ENCODE data around the gene CLTCL1.
A peak's percentile ranks its signal among the peaks of the same experiment; 100 is the strongest.
"Not testable (repeated sequence)": the region's sequence is repeated elsewhere in the genome, so short reads cannot be mapped to it uniquely, and the experiment has no call there.

CLTCL1 gene
- 0.39 to 13.4 (median 2.1) reads per million in 9 experiments for total RNA-seq

- peaks cover 2% of the 10 kb centered on the region for H3K36me3 Mint-ChIP-seq (ENCODE audit: insufficient read depth)
- H3K4me1 Mint-ChIP-seq (ENCODE audit: low read depth in 2 of 2): peaks cover 18% of the 10 kb centered on the region in 2 donors
- H3K27me3 Mint-ChIP-seq: peaks cover 27 to 37% of the 10 kb centered on the region in 2 donors
- peak within 1 kb of the TSS in 1 of 2 donors; percentile 58 for H3K27ac Mint-ChIP-seq
- H3K4me3 Mint-ChIP-seq: peak within 1 kb of the TSS; percentile 84 to 88
- no peaks in the 10 kb centered on the region for H3K9me3 Mint-ChIP-seq
- ATAC-seq (replicated peaks) (peak; percentile 69), DNase-seq (peak; percentile 42 to 53 (median 42))
Observed at GRCh38 chr22:19291580-19292457, at the start of gene CLTCL1. TSS of gene CLTCL1 (minus strand) at chr22:19291719. CDS start at chr22:19291641, 78 bp downstream.

- peaks cover 10 to 29% of the 10 kb centered on the region in 2 donors for H3K9me3 Mint-ChIP-seq
- ATAC-seq (replicated peaks): no peak
- H3K4me3 Mint-ChIP-seq: no peak overlapping the region
Observed at GRCh38 chr22:19337137-19337536, 45.6 kb upstream of the CLTCL1 start.

DNA sequence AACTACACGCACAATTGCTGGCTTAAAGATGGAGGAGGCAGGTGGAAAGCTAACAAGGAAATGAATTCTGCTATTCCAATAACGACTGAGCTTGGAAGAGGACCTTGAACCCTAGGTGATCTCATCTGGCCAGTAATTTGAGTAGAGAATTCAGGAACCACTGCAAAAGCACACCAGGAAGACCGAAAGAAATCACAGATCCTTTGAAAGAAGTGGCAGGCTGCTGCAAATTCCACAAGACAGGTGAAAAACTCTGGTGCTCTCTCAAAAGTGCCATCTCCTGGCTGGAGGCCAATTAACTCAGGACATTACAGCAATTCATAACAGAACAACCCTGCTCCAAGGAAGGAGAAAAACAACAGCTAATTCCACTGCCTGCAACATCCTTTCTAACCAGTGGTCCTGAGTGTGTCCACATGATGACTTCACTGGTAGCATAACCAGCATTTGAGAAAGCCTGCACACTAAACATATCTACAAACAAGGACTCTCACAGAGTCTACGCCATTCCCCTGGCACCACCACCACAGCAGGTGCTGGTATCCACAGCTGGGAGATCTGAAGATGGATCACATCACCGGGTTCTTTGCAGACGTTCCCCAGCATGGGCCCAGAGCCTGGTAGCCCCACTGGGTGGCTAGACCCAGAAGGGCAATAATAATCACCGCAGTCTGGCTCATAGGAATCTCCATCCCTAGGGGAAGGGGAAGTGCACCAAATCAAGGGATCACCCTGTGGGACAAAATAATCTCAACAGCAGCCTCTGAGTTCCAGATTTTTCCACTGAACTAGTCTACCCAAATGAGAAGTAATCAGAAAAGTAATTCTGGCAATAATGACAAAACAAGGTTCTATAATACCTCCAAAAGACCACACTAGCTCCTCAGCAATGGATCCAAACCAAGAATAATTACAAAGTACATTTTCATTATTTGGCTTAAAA lies 44.9 kb upstream of the CLTCL1 start:
- DNase-seq: no peak
- no peaks in the 10 kb centered on the region for H3K27me3 Mint-ChIP-seq
- ATAC-seq (replicated peaks): no peak
- H3K4me1 Mint-ChIP-seq (ENCODE audit: low read depth in 2 of 2): peaks cover under 1 to 8% of the 10 kb centered on the region in 2 donors
- no peak overlapping the region for H3K4me3 Mint-ChIP-seq
- peaks cover 10 to 32% of the 10 kb centered on the region in 2 donors for H3K9me3 Mint-ChIP-seq
- no peak overlapping the region for H3K27ac Mint-ChIP-seq
- peaks cover 77% of the 10 kb centered on the region for H3K36me3 Mint-ChIP-seq (ENCODE audit: insufficient read depth)

More at GRCh38 chr22:19337137-19337536, 45.6 kb upstream of the CLTCL1 start:
- H3K4me1 Mint-ChIP-seq (ENCODE audit: low read depth in 2 of 2): peaks cover 7 to 14% of the 10 kb centered on the region in 2 donors
- H3K36me3 Mint-ChIP-seq (ENCODE audit: insufficient read depth): peaks cover 79% of the 10 kb centered on the region
- no peak for DNase-seq
- no peak overlapping the region for H3K27ac Mint-ChIP-seq
- H3K27me3 Mint-ChIP-seq: no peaks in the 10 kb centered on the region

- peaks cover 2 to 4% of the 10 kb centered on the region in 2 donors for H3K4me1 Mint-ChIP-seq (ENCODE audit: low read depth in 2 of 2)
- H3K4me3 Mint-ChIP-seq: no peak overlapping the region
- peaks cover 2 to 36% of the 10 kb centered on the region in 2 donors for H3K9me3 Mint-ChIP-seq
- H3K27me3 Mint-ChIP-seq: no peaks in the 10 kb centered on the region
- DNase-seq (no peak), ATAC-seq (replicated peaks) (no peak)
- H3K27ac Mint-ChIP-seq: no peak overlapping the region
- peaks cover 63% of the 10 kb centered on the region for H3K36me3 Mint-ChIP-seq (ENCODE audit: insufficient read depth)
Observed at GRCh38 chr22:19331975-19332374, 40.5 kb upstream of the CLTCL1 start.

GRCh38 chr22:19331474-19331873 lies 40.0 kb upstream of the CLTCL1 start:
- ATAC-seq (replicated peaks) (no peak), DNase-seq (no peak)
- H3K9me3 Mint-ChIP-seq: peaks cover 2 to 36% of the 10 kb centered on the region in 2 donors
- H3K36me3 Mint-ChIP-seq (ENCODE audit: insufficient read depth): peaks cover 58% of the 10 kb centered on the region
- no peak overlapping the region for H3K27ac Mint-ChIP-seq
- no peak overlapping the region for H3K4me3 Mint-ChIP-seq
- no peaks in the 10 kb centered on the region for H3K27me3 Mint-ChIP-seq
- H3K4me1 Mint-ChIP-seq (ENCODE audit: low read depth in 2 of 2): peaks cover 2 to 4% of the 10 kb centered on the region in 2 donors

GRCh38 chr22:19330865-19331418 lies 39.4 kb upstream of the CLTCL1 start:
- Mint-ChIP-seq H3K4me3 (no peak overlapping the region), H3K27ac (no peak overlapping the region), H3K9me3 (peaks cover 2 to 35% of the 10 kb centered on the region in 2 donors), H3K27me3 (no peaks in the 10 kb centered on the region), H3K4me1 (ENCODE audit: low read depth in 2 of 2) (peaks cover 2 to 4% of the 10 kb centered on the region in 2 donors), H3K36me3 (ENCODE audit: insufficient read depth) (peaks cover 55% of the 10 kb centered on the region)
- ATAC-seq (replicated peaks): no peak
- DNase-seq: no peak

- peaks cover 0 to 28% of the 10 kb centered on the region in 2 donors for H3K9me3 Mint-ChIP-seq
- not testable (repeated sequence) for H3K27ac Mint-ChIP-seq; ATAC-seq (replicated peaks); DNase-seq; H3K27me3 Mint-ChIP-seq; H3K4me1 Mint-ChIP-seq (ENCODE audit: low read depth in 2 of 2); H3K4me3 Mint-ChIP-seq
- peaks cover 48% of the 10 kb centered on the region for H3K36me3 Mint-ChIP-seq (ENCODE audit: insufficient read depth)
Observed at GRCh38 chr22:19330205-19330604, 38.7 kb upstream of the CLTCL1 start.

- no peak overlapping the region for H3K27ac Mint-ChIP-seq
- H3K9me3 Mint-ChIP-seq: peaks cover 0 to 21% of the 10 kb centered on the region in 2 donors
- no peak for DNase-seq
- no peak for ATAC-seq (replicated peaks)
- no peaks in the 10 kb centered on the region for H3K27me3 Mint-ChIP-seq
- H3K4me3 Mint-ChIP-seq: no peak overlapping the region
- H3K36me3 Mint-ChIP-seq (ENCODE audit: insufficient read depth): peaks cover 45% of the 10 kb centered on the region
- H3K4me1 Mint-ChIP-seq (ENCODE audit: low read depth in 2 of 2): peaks cover 0 to 2% of the 10 kb centered on the region in 2 donors
Observed at GRCh38 chr22:19329454-19329853, 37.9 kb upstream of the CLTCL1 start.

GRCh38 chr22:19325296-19325948 lies 33.9 kb upstream of the CLTCL1 start:
- no peaks in the 10 kb centered on the region for H3K9me3 Mint-ChIP-seq
- DNase-seq: no peak
- no peak overlapping the region for H3K27ac Mint-ChIP-seq
- H3K36me3 Mint-ChIP-seq (ENCODE audit: insufficient read depth): peaks cover 16% of the 10 kb centered on the region
- no peaks in the 10 kb centered on the region for H3K27me3 Mint-ChIP-seq
- H3K4me1 Mint-ChIP-seq (ENCODE audit: low read depth in 2 of 2): no peaks in the 10 kb centered on the region
- ATAC-seq (replicated peaks): no peak
- H3K4me3 Mint-ChIP-seq: no peak overlapping the region

- not testable (repeated sequence) for DNase-seq; H3K36me3 Mint-ChIP-seq (ENCODE audit: insufficient read depth); H3K27me3 Mint-ChIP-seq; H3K27ac Mint-ChIP-seq; H3K4me1 Mint-ChIP-seq (ENCODE audit: low read depth in 2 of 2); H3K4me3 Mint-ChIP-seq; ATAC-seq (replicated peaks); H3K9me3 Mint-ChIP-seq
Observed at GRCh38 chr22:19323420-19323819, 31.9 kb upstream of the CLTCL1 start.

- no peak overlapping the region for H3K27ac Mint-ChIP-seq
- no peaks in the 10 kb centered on the region for H3K27me3 Mint-ChIP-seq
- ATAC-seq (replicated peaks) (no peak), DNase-seq (no peak)
- H3K9me3 Mint-ChIP-seq: peaks cover 0 to 2% of the 10 kb centered on the region in 2 donors
- H3K4me3 Mint-ChIP-seq: no peak overlapping the region
- no peaks in the 10 kb centered on the region for H3K4me1 Mint-ChIP-seq (ENCODE audit: low read depth in 2 of 2)
- no peaks in the 10 kb centered on the region for H3K36me3 Mint-ChIP-seq (ENCODE audit: insufficient read depth)
Observed at GRCh38 chr22:19321757-19322156, 30.2 kb upstream of the CLTCL1 start.

GRCh38 chr22:19320136-19320535 lies 28.6 kb upstream of the CLTCL1 start:
- not testable (repeated sequence) for H3K4me1 Mint-ChIP-seq (ENCODE audit: low read depth in 2 of 2); H3K4me3 Mint-ChIP-seq; H3K9me3 Mint-ChIP-seq; DNase-seq; ATAC-seq (replicated peaks); H3K27me3 Mint-ChIP-seq; H3K27ac Mint-ChIP-seq; H3K36me3 Mint-ChIP-seq (ENCODE audit: insufficient read depth)

DNA sequence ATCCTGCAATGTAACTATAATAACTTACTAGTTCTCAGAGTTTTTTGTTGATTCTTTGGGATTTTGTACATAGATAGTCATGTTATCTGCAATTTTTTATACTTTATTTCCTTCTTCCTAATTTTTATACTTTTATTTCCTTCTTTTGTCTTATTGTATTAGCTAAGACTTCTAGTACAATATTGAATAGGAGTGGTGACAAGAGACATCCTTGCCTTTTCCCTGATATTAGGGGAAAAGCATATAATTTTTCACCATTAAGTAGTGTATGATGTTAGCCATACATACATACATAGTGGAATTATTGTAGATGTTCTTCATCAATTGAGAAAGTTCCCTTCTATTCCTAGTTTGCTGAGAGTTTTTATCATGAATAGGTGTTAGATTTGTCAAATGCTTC lies 27.8 kb upstream of the CLTCL1 start:
- no peak for DNase-seq
- Mint-ChIP-seq H3K4me3 (no peak overlapping the region), H3K9me3 (peaks cover 3 to 5% of the 10 kb centered on the region in 2 donors), H3K4me1 (ENCODE audit: low read depth in 2 of 2) (no peaks in the 10 kb centered on the region), H3K27ac (no peak overlapping the region), H3K36me3 (ENCODE audit: insufficient read depth) (no peaks in the 10 kb centered on the region), H3K27me3 (no peaks in the 10 kb centered on the region)
- ATAC-seq (replicated peaks): no peak

All from effector memory CD8-positive, alpha-beta T cell (primary cell).